LNCaP clone FGC (cell line): ENCODE data around the gene DGKK.

Source experiments
- DNase-seq: peaks from one replicate; pipeline ENCODE4 v3.0.0-alpha.2; 2011; ENCODE audit warnings: low read depth
- H3K4me3 ChIP-seq: 2 replicates; pipeline ENCODE4 v1.5.1; 2011; ENCODE audit warnings: mild to moderate bottlenecking, low read depth, low read length, control low read depth
- TF ChIP-seq, protein P1 (sequence below): IDR thresholded peaks from 2 replicates; pipeline ENCODE4 v1.5.1; 2012; ENCODE audit warnings: mild to moderate bottlenecking; ENCODE audit not compliant: control insufficient read depth, insufficient read depth; ENCODE audit errors: extremely low read depth

Gene DGKK

DNA sequence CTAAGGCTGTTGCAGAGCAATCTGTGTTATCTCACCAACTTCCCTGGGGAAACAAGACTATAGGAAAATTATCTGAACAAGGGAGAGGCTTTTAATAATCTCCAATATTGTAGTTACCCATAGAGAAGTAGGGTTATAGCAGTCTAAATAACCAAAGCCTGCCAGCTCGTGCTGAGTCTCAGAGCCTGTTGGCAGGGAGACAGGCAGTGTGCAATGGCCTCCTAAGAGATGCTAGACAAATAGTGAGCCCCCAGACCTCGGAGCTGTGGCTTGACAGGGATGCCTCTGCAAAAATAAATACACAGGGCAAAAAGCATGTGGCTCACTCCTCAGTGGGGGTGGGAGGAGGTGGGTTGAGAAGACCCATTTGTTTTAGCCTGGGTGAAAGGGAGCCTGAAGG is 76.7 kb downstream of the DGKK start:
- no peak for DNase-seq
- TF ChIP-seq, protein P1, sequence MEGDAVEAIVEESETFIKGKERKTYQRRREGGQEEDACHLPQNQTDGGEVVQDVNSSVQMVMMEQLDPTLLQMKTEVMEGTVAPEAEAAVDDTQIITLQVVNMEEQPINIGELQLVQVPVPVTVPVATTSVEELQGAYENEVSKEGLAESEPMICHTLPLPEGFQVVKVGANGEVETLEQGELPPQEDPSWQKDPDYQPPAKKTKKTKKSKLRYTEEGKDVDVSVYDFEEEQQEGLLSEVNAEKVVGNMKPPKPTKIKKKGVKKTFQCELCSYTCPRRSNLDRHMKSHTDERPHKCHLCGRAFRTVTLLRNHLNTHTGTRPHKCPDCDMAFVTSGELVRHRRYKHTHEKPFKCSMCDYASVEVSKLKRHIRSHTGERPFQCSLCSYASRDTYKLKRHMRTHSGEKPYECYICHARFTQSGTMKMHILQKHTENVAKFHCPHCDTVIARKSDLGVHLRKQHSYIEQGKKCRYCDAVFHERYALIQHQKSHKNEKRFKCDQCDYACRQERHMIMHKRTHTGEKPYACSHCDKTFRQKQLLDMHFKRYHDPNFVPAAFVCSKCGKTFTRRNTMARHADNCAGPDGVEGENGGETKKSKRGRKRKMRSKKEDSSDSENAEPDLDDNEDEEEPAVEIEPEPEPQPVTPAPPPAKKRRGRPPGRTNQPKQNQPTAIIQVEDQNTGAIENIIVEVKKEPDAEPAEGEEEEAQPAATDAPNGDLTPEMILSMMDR = no peak
- no peak overlapping the region for H3K4me3 ChIP-seq

DNA sequence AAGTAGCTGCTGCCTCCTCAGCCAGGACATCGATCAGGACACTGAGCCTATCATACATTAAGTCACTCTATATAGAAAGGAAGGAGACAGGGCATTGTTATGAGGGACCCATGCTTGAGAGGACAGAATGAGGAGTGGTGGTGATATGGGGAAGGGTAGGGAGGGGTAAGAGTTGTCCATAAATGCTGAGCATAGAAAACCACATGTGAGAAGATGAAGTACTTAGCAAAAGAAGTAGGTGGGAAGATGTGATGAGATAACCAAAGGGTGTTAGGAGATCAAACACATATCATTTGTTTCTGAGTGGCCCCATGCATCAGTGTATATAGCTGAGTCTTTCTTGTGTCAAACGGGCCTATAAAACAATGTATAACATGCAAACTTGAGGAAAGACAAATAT is 84.1 kb downstream of the DGKK start:
- DNase-seq = no peak
- H3K4me3 ChIP-seq = no peak overlapping the region
- TF ChIP-seq, protein P1 = no peak

DNA sequence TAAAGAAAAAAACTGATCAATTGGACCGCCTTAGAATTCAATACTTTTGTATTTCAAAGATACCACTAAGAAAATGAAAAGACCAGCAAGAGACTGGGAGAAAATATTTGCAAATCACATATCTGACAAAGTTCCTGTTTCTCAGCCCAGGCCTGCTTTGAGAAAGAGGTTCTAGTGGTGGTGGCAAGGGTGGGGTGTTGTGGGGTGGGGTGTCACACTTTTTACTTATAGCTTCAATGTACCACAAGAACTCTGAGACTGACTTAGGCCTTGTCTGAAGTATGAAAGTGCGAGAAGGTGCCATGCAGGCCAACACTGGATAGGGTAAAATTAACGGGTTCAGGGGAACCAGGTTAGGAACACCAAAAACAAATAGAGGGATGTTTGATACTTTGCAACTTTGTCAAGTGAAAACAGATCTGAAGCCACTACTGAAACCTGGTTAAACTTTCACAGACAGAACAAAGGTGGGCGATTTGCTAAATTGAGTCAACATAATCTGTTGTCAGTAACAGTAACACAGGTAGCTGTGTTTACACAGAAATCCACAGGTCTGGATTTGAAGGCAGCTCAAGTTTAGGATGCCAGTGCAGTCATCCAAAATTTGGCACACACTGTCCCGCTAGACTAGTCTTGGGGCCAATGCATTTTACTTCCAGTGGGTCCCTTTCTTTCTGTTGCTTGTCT is 88.8 kb downstream of the DGKK start:
- TF ChIP-seq, protein P1 = no peak
- no peak overlapping the region for H3K4me3 ChIP-seq
- no peak for DNase-seq

DNA sequence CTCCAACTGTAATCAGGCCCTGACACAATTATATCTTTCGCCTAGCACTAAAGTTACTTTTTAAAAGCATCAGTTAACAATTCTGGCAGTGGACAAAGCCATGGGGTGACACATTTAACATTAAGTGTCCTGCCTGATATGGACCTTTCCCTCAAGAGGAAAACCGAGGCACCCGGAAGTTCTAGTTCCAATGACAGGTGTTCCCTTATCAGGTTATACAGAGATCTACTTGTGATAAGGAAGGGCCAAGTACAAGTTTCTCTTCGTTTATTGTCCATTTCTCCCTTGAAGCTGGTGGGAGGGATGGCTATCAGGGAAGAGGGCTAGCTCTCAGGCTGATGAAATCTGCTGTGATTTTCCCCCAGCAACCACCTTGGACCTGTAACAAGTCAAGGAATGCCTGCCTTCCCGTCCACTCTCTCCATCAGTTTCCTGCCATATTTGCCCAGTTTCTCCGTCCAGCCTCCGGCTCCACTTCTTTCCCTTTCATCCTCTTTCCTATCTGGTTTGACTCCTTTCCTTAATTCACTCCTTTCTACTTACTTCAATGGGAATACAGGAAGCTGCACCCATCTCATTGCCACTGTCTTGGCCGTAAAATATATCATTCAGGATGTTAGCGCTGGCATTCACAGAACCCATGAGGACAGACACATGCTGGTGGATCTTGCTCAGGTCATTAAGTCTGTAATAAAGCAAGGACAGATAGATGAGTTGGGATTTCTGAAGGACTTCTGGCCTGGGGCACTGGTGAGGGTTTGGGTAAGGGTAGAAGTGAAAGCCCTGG is 95.0 kb downstream of the DGKK start:
- no peak for DNase-seq
- H3K4me3 ChIP-seq = no peak overlapping the region
- TF ChIP-seq, protein P1 = no peak

DNA sequence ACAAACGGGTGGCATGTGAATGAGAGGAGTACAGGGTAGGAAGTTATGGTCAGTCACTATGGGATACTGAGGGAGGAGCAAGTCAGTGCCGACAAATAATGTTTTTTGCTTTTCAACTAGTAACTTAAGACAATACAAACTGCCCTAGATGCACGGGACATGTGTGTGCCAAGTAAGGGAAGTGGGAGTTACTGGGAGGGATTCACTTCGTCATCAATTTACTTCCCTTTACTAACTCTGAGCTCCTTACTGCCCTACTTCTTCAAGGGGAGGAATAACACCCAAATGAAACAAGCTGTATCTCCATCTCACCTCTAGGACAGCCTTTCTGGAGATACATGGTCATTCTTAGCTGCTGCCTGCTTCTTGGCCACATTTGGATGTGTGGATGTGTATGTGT is 97.7 kb downstream of the DGKK start:
- H3K4me3 ChIP-seq = no peak overlapping the region
- no peak for DNase-seq
- TF ChIP-seq, protein P1 = no peak

DNA sequence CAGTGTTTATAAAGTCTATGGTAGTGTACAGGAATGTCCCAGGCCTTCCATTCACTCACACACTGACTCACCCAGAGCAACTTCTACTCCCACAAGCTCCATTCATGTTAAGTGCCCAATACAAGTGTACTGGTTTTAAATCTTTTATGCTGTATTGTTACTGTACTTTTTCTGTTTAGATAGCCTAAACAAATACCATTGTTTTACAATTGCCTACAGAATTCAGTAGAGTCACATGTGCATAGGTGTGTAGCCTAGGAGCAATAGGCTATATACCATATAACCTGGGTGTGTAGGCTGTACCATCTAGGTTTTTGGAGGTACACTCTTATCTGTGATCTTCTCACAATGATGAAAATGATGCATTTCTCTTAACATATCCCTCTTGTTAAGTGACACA is 126.7 kb downstream of the DGKK start:
- no peak overlapping the region for H3K4me3 ChIP-seq
- TF ChIP-seq, protein P1 = no peak
- no peak for DNase-seq
